Ascending aorta (tissue), 2 donors: ENCODE data around the gene ARHGEF4. TPM values are rescaled to one million over a fixed set of nuclear protein-coding genes. Genes with fewer than 3 reads are reported as not detected.
A peak's percentile ranks its signal among the peaks of the same experiment; 100 is the strongest.

ENCODE experiments used
- DNase-seq, 2 donors: peaks; one replicate each; pipeline ENCODE4 v3.0.0-alpha.2; 2019; ENCODE audit warnings: low spot score in 2 of 2
- H3K27ac ChIP-seq, 2 donors: fragments of 200-600 bp; sonication (generic); one replicate each; pipeline ENCODE4 v1.5.1; 2016 to 2017; ENCODE audit warnings: mild to moderate bottlenecking in 1 of 2
- H3K27me3 ChIP-seq: fragments of 200-600 bp; sonication (generic); one replicate; pipeline ENCODE4 v1.5.1; 2017
- H3K36me3 ChIP-seq, 2 donors: fragments of 200-600 bp; sonication (generic); one replicate each; pipeline ENCODE4 v1.5.1; 2016
- H3K4me1 ChIP-seq, 2 donors: fragments of 200-600 bp; sonication (generic); one replicate each; pipeline ENCODE4 v1.5.1; 2016 to 2017; ENCODE audit warnings: mild to moderate bottlenecking in 1 of 2
- H3K4me3 ChIP-seq, 2 donors: fragments of 200-600 bp; sonication (generic); one replicate each; pipeline ENCODE4 v1.5.1; 2016 to 2017; ENCODE audit warnings: mild to moderate bottlenecking in 1 of 2
- H3K9me3 ChIP-seq, 2 donors: fragments of 200-600 bp; sonication (generic); one replicate each; pipeline ENCODE4 v1.5.1; 2016
- intact Hi-C: fragments of 100-400 bp; cut with DNase I; formaldehyde crosslinking; loops from one replicate; pipeline ENCODE4 v1.15.1; 2023
- total RNA-seq: library from RNA; depleted of rRNA; stranded (reverse); fragments of >200 nt; gene quantifications from one replicate; pipeline ENCODE4 v1.1.0, GENCODE V29; 2016
- TF ChIP-seq, protein P1 (sequence below), 3 experiments: fragments of 200-600 bp in 2 of 3; fragments of 450-650 bp in 1 of 3; sonication (generic) in 2 of 3; IDR thresholded peaks; one replicate each; pipeline ENCODE4 v1.5.1; 2016 to 2019; ENCODE audit warnings: antibody characterized with exemption in 3 of 3, mild to moderate bottlenecking in 1 of 3, moderate library complexity in 1 of 3

ARHGEF4 gene
- total RNA-seq, 1 donor from 2014 or later, result 9.6 TPM

DNA sequence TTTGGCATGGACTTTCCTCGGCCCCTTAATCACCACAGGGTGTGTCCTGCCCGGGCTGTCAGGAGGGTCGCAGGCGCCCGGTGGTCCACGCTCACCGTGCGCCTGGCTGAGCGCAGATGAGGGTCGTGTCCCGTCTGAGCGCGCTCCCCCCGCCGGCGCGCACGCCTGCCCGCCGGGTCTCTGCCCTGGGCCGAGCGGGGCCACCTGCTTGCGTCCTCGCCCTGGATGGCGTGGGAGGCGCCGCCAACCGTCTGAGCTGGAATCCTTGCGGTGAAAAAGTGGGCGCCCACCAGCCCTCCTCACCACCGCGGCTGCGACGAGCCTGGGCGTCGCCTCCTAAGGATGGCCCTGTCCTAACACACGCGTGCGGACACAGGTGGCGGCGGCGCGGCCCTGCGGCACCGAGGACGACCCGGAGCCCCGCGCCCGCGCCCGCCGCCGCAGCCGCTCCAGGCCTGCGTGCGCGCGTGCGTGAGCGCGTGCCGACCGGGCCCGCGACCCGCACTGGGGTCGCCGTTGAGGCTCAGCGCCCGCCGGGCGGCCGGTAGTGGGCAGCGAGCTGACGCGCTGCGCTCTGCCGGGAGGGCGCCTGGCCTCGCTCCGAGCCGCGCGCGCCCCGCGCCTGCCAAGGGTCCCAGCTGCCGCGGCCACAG is 126.6 kb downstream of the ARHGEF4 start:
- Histone ChIP-seq H3K36me3 (no peaks in the 10 kb centered on the region), H3K9me3 (no peaks in the 10 kb centered on the region), H3K4me1 (no peaks in the 10 kb centered on the region), H3K4me3 (no peak overlapping the region), H3K27me3 (no peaks in the 10 kb centered on the region), H3K27ac (no peak overlapping the region)
- DNase-seq, result no peak
- intact Hi-C loops, result no loop called here
- TF ChIP-seq, protein P1, sequence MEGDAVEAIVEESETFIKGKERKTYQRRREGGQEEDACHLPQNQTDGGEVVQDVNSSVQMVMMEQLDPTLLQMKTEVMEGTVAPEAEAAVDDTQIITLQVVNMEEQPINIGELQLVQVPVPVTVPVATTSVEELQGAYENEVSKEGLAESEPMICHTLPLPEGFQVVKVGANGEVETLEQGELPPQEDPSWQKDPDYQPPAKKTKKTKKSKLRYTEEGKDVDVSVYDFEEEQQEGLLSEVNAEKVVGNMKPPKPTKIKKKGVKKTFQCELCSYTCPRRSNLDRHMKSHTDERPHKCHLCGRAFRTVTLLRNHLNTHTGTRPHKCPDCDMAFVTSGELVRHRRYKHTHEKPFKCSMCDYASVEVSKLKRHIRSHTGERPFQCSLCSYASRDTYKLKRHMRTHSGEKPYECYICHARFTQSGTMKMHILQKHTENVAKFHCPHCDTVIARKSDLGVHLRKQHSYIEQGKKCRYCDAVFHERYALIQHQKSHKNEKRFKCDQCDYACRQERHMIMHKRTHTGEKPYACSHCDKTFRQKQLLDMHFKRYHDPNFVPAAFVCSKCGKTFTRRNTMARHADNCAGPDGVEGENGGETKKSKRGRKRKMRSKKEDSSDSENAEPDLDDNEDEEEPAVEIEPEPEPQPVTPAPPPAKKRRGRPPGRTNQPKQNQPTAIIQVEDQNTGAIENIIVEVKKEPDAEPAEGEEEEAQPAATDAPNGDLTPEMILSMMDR (IDR thresholded peaks at IDR 0.05), result no peak

DNA sequence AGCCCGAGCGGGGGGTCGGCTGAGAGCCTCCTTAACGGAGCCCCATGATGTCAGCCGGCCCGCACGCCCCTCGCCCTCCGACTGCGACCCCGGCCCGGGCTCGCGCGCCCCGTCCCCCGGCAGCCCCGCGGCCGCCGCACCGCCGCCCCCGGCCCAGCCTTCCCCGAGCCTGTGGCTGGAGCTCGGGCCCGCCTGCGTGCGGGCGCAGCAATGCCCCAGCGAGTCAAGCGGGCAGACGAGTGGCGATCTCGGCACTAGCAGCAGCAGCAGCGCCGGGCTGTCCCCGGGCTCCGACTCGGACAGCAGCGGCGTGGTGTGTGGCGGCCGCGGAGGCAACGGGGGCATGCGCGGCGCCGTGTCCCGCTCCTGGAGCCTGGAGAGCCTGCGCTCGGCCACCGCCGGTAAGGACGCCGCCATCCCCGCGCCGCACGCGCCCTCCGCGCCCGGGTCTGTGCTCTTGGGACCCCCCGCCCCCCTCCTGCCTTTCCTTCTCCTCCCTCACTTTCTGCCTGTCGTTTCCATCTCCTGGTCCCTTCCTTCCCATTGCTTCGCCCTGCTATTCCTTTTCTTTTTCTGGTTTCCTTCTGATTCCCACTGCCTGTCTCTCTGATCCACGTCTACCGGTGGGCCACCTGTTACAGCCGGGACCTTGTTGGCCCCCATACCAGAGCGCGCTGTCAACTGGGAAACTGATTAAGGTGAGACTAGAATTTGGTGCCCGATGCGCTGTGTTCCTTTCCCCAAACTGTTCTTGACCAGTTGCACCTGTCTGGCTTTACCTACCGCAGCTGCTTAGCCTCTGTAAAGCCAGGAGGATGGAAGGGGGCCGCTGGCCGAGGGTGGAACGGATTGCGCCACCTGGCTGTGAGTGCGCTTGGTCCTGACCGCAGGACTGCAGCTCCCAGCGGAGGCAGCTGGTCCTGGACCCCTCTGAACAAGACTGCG is 127.4 kb downstream of the ARHGEF4 start:
- Histone ChIP-seq H3K27ac (no peak overlapping the region), H3K36me3 (no peaks in the 10 kb centered on the region), H3K4me3 (peak overlapping the region; percentile 21 to 30), H3K9me3 (no peaks in the 10 kb centered on the region), H3K27me3 (no peaks in the 10 kb centered on the region), H3K4me1 (no peaks in the 10 kb centered on the region)
- TF ChIP-seq, protein P1 (IDR thresholded peaks at IDR 0.05), result no peak
- intact Hi-C loops, result no loop called here
- no peak for DNase-seq

DNA sequence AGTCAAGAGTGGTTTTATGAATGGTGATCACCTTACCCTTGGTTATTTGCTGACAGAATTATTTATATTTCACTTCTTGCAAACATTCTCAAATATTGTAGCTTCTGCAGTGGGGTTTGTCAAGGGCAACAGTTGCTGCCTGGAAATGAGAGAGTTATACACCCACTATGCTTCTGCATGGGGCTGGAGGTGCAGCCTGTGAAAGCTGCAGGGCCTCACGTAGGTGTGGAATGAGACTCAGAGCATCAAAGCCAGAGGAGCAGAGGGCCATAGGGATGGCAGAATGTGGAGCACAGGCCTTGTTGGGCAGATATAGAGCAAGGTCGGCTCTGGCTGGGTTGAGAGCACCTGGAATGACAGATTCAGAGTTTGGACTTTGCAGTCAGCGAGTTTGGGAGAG is 128.2 kb downstream of the ARHGEF4 start:
- Histone ChIP-seq H3K4me3 (no peak overlapping the region), H3K27me3 (no peaks in the 10 kb centered on the region), H3K36me3 (no peaks in the 10 kb centered on the region), H3K4me1 (no peaks in the 10 kb centered on the region), H3K9me3 (no peaks in the 10 kb centered on the region), H3K27ac (no peak overlapping the region)
- intact Hi-C loops, result no loop called here
- TF ChIP-seq, protein P1 (IDR thresholded peaks at IDR 0.05), result no peak
- DNase-seq, result no peak

DNA sequence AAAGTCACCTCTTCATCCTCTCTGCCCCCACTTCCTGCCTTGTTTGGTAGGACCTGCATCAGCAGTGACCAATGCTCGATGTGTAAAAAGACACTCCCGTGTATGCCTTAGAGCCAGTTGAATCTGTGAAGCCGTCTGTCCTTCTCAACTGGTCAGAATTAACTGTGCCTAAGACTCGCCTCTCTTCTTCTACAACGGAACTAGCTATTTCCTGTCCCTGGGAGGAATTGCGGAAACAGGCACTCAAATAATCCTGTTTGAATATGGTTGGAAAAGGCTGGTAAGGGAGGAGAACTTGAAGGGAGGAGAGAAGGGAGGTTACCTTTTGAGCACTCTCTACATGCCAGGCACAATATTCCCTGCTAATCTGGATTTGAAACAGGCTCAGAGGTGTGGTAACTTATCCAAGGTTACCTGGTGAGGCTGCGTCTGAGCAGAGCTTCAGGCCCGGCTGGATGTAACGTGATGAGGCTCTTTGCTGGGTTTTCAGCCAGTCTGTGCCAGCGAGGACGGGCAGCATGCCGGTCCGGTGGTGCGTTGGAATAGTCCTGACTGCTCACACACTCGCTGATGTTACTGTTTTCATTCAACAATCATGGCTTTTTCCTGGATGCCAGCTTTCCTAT is 129.5 kb downstream of the ARHGEF4 start:
- DNase-seq, result no peak
- no peaks in the 10 kb centered on the region for H3K36me3 ChIP-seq
- H3K4me3 ChIP-seq, result no peak overlapping the region
- H3K27me3 ChIP-seq, result no peaks in the 10 kb centered on the region
- H3K4me1 ChIP-seq, result no peaks in the 10 kb centered on the region
- intact Hi-C loops, result no loop called here
- TF ChIP-seq, protein P1 (IDR thresholded peaks at IDR 0.05), result no peak
- H3K9me3 ChIP-seq, result no peaks in the 10 kb centered on the region
- H3K27ac ChIP-seq, result no peak overlapping the region

DNA sequence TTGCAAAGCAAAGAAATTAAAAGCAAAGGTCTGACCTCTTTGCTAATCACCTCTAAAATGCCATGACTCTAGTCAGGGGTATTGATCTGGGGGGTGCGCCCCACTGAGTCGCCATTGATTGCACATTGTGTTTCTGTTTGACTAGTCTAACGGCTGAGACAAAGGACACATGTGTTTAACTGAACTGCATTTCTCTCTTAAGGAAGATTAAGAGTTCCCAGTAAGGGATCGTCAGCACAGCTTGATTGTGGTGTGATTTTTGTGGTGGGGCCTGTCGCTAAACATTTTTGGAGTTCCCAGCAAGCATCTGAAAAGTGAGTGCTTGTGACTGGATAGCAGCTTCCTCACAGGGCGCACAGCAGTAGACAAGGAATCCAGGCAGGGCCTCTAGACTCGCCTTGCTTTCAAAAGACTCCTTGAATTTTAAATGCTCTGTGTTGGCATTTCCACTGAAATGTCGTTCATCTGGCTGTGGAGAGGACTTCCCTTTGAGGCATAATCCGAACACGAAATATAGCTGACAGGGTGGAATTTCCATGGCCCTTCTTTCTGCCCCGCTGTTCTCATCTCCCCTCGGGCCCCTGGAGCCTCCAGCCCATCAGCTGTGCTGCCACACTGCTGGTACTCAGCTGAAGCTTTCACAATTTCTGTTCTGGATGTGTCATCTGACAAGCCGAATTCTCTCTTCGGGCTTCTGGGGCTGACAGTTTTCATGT is 130.2 kb downstream of the ARHGEF4 start:
- DNase-seq, result no peak
- Histone ChIP-seq H3K36me3 (no peaks in the 10 kb centered on the region), H3K27me3 (no peaks in the 10 kb centered on the region), H3K4me1 (no peaks in the 10 kb centered on the region), H3K9me3 (no peaks in the 10 kb centered on the region), H3K27ac (no peak overlapping the region), H3K4me3 (no peak overlapping the region)
- TF ChIP-seq, protein P1 (IDR thresholded peaks at IDR 0.05), result no peak
- intact Hi-C loops, result no loop called here
